Testis (tissue), 3 donors: ENCODE results near the gene RUNX1. TPM values are rescaled to one million over a fixed set of nuclear protein-coding genes. Genes with fewer than 3 reads are reported as not detected.

ENCODE experiments used
- DNase-seq: peaks from one replicate; pipeline ENCODE4 v3.0.0-alpha.2; 2019
- H3K27ac ChIP-seq, 2 donors: fragments of 200-600 bp; sonication (generic); one replicate each; pipeline ENCODE4 v1.5.1; 2019
- H3K27me3 ChIP-seq: fragments of 200-600 bp; sonication (generic); one replicate; pipeline ENCODE4 v1.5.1; 2019
- H3K36me3 ChIP-seq: fragments of 200-600 bp; sonication (generic); one replicate; pipeline ENCODE4 v1.5.1; 2017; ENCODE audit warnings: low read depth; ENCODE audit errors: missing control alignments
- H3K4me1 ChIP-seq: fragments of 200-600 bp; sonication (generic); one replicate; pipeline ENCODE4 v1.5.1; 2019
- H3K4me3 ChIP-seq, 2 donors: fragments of 200-600 bp; sonication (generic); one replicate each; pipeline ENCODE4 v1.5.1; 2017 to 2019
- H3K9me3 ChIP-seq: fragments of 200-600 bp; sonication (generic); one replicate; pipeline ENCODE4 v1.5.1; 2017
- CTCF ChIP-seq, 3 experiments: fragments of 450-650 bp in 2 of 3; fragments of 200-600 bp in 1 of 3; sonication (generic) in 1 of 3; IDR thresholded peaks; one replicate each; pipeline ENCODE4 v1.5.1; 2016 to 2019; ENCODE audit warnings: antibody characterized with exemption in 3 of 3, mild to moderate bottlenecking in 2 of 3, moderate library complexity in 1 of 3
- POLR2A ChIP-seq: fragments of 450-650 bp; IDR thresholded peaks from one replicate; pipeline ENCODE4 v1.6.1; 2017; ENCODE audit warnings: antibody characterized with exemption, mild to moderate bottlenecking, moderate library complexity
- WGBS, 2 donors: methylation state at CpG; one replicate each; pipeline ENCODE4 v1.1.5; 2018; 5-methylcytosine and 5-hydroxymethylcytosine counted together
- intact Hi-C: fragments of 100-400 bp; cut with DNase I; formaldehyde crosslinking; loops from one replicate; pipeline ENCODE4 v1.15.1; 2023; ENCODE audit warnings: low total_unique reads
- polyA plus RNA-seq: library from polyadenylated mRNA; stranded (reverse); fragments of 350-450 nt; fragmentation: Illumina TruSeq; extraction: RNeasy Lipid Tissue Mini Kit (QIAGEN cat#74804); gene quantifications from one replicate; pipeline ENCODE4 v1.2.3, GENCODE V29; 2014; ENCODE audit warnings: low read depth, low replicate concordance; ENCODE audit not compliant: insufficient read depth
- total RNA-seq, 2 donors: library from RNA; depleted of rRNA; stranded (reverse); fragments of >200 nt; gene quantifications; one replicate each; pipeline ENCODE4 v1.2.3, GENCODE V29; 2016

RUNX1 gene
- total and polyA plus RNA-seq, 3 donors from 2014 or later = 11.1 to 28.7 (median 24.3) TPM

GRCh38 chr21:34948157-34948556, 100.9 kb downstream of the RUNX1 start:
- intact Hi-C loops = no loop called here
- 90 to 94% methylated on average over 5 of the region's 5 CpGs for WGBS, 2 donors

GRCh38 chr21:34946916-34947534, 102.1 kb downstream of the RUNX1 start:
- intact Hi-C loops = no loop called here
- Histone ChIP-seq H3K4me1 (no peaks in the 10 kb centered on the region), H3K27me3 (no peaks in the 10 kb centered on the region), H3K4me3 (no peak overlapping the region), H3K9me3 (no peaks in the 10 kb centered on the region), H3K36me3 (no peaks in the 10 kb centered on the region), H3K27ac (no peak overlapping the region)
- no peak for DNase-seq
- WGBS, 2 donors = 81 to 88% methylated on average over 2 of the region's 2 CpGs
- TF ChIP-seq CTCF (IDR thresholded peaks at IDR 0.05) (no peak), POLR2A (no peak)

More at GRCh38 chr21:34948157-34948556, 100.9 kb downstream of the RUNX1 start:
- no peak for DNase-seq
- Histone ChIP-seq H3K27ac (no peak overlapping the region), H3K9me3 (no peaks in the 10 kb centered on the region), H3K36me3 (no peaks in the 10 kb centered on the region), H3K4me3 (no peak overlapping the region), H3K4me1 (no peaks in the 10 kb centered on the region), H3K27me3 (no peaks in the 10 kb centered on the region)
- TF ChIP-seq CTCF (IDR thresholded peaks at IDR 0.05) (no peak), POLR2A (no peak)

- no peaks in the 10 kb centered on the region for H3K27me3 ChIP-seq
- TF ChIP-seq POLR2A = no peak
- no peak for TF ChIP-seq CTCF (IDR thresholded peaks at IDR 0.05)
- intact Hi-C loops = no loop called here
- H3K9me3 ChIP-seq = no peaks in the 10 kb centered on the region
- H3K4me3 ChIP-seq = no peak overlapping the region
- no peak overlapping the region for H3K27ac ChIP-seq
- no peak for DNase-seq
- no peaks in the 10 kb centered on the region for H3K4me1 ChIP-seq
- no peaks in the 10 kb centered on the region for H3K36me3 ChIP-seq
- 83 to 87% methylated on average over 1 of the region's 1 CpG for WGBS, 2 donors
Measured at GRCh38 chr21:34946385-34946840, 102.7 kb downstream of the RUNX1 start.

GRCh38 chr21:34945288-34945687, 103.8 kb downstream of the RUNX1 start:
- intact Hi-C loops = no loop called here
- no peak for DNase-seq
- 83 to 91% methylated on average over 3 of the region's 3 CpGs for WGBS, 2 donors
- no peak for TF ChIP-seq POLR2A
- no peak for TF ChIP-seq CTCF (IDR thresholded peaks at IDR 0.05)
- Histone ChIP-seq H3K4me1 (no peaks in the 10 kb centered on the region), H3K4me3 (no peak overlapping the region), H3K9me3 (no peaks in the 10 kb centered on the region), H3K27me3 (no peaks in the 10 kb centered on the region), H3K36me3 (no peaks in the 10 kb centered on the region), H3K27ac (no peak overlapping the region)
